Hepatic stellate cell (primary cell): ENCODE measurements around the gene STOML1.
A peak's percentile ranks its signal among the peaks of the same experiment; 100 is the strongest.

Source experiments
- DNase-seq: peaks from one replicate; pipeline ENCODE4 v3.0.0; 2011; ENCODE audit warnings: low spot score

Gene STOML1

GRCh38 chr15:73930371-73930770 is 61.7 kb downstream of the STOML1 start:
- DNase-seq, result no peak

GRCh38 chr15:73928971-73929627 is 63.0 kb downstream of the STOML1 start:
- peak; percentile 47 for DNase-seq
